Measurements from ENCODE around the gene SORCS2. TPM values are rescaled to one million over a fixed set of nuclear protein-coding genes. Genes with fewer than 3 reads are reported as not detected.
A peak's percentile ranks its signal among the peaks of the same experiment; 100 is the strongest.

SORCS2 gene
- total and polyA plus RNA-seq, 2 of the 8 experiments (the other 6 are each of a cell fraction or from before 2014, with no cell fraction given): 0.36 to 1.8 TPM

- Histone ChIP-seq H3K4me2 (ENCODE audit: insufficient read depth in 1 of 2, low read depth in 2 of 2, low read length in 2 of 2) (no peak overlapping the region), H3K27ac (ENCODE audit: low read depth, low read length) (no peak overlapping the region), H3K23me2 (ENCODE audit: low read depth, low read length) (peaks cover 7% of the 10 kb centered on the region; the same call in 1 of the 2 replicates), H3K18ac (ENCODE audit: extremely low read depth, low read length) (no peak overlapping the region), H3K4me1 (replicated peaks in 1 of 4; ENCODE audit: control insufficient read depth in 3 of 4, insufficient read depth in 4 of 4, low read length in 3 of 4) (peaks cover 0 to 8% (median 6%) of the 10 kb centered on the region in 4 experiments; a peak in 6 of 7 replicates), H3K4ac (replicated peaks; ENCODE audit: insufficient read length, low read depth, low read length) (no peak overlapping the region), H2AK5ac (ENCODE audit: low read depth, low read length) (no peak overlapping the region), H2AFZ (ENCODE audit: low read length) (no peak overlapping the region), H4K91ac (replicated peaks; ENCODE audit: insufficient read length, low read length) (peak overlapping the region; percentile 5), H2BK5ac (ENCODE audit: low read depth, low read length) (no peak overlapping the region), H2BK15ac (ENCODE audit: low read length) (no peak overlapping the region), H3K14ac (ENCODE audit: insufficient read length) (no peak overlapping the region), H3K9me3 (ENCODE audit: insufficient read depth in 2 of 2, low read depth in 1 of 2, low read length in 1 of 2) (peaks cover 7% of the 10 kb centered on the region in 2 experiments; a peak in 3 of 4 replicates), H4K5ac (ENCODE audit: insufficient read length, low read depth, low read length) (no peak overlapping the region), H2BK20ac (ENCODE audit: low read length) (no peak overlapping the region), H3K9ac (replicated peaks in 1 of 4; ENCODE audit: extremely low read depth in 1 of 4, low read depth in 3 of 4, low read length in 3 of 4) (no peak overlapping the region), H3K36me3 (ENCODE audit: control insufficient read depth in 2 of 4, insufficient read depth in 4 of 4, low read length in 3 of 4) (no peaks in the 10 kb centered on the region), H4K8ac (ENCODE audit: extremely low read depth, insufficient read depth, low read length) (no peak overlapping the region), H3K23ac (ENCODE audit: insufficient read length) (no peak overlapping the region), H3K4me3 (ENCODE audit: extremely low read depth in 1 of 4, insufficient read depth in 2 of 4, low read depth in 3 of 4, low read length in 4 of 4) (no peak overlapping the region), H2BK12ac (ENCODE audit: low read depth, low read length) (no peak overlapping the region), H3K56ac (replicated peaks; ENCODE audit: insufficient read length, low read depth, low read length) (no peak overlapping the region), H4K20me1 (replicated peaks in 1 of 2; ENCODE audit: control insufficient read depth in 1 of 2, insufficient read depth in 2 of 2, low read length in 2 of 2) (peaks cover 0 to 2% of the 10 kb centered on the region in 2 experiments), H3K27me3 (replicated peaks in 1 of 4; ENCODE audit: control insufficient read depth in 3 of 4, extremely low read depth in 1 of 4, insufficient read depth in 3 of 4, low read length in 3 of 4) (no peaks in the 10 kb centered on the region), H2BK120ac (replicated peaks; ENCODE audit: low read depth, low read length) (no peak overlapping the region), H3K79me1 (ENCODE audit: low read depth, low read length) (no peaks in the 10 kb centered on the region), H3K79me2 (ENCODE audit: control insufficient read depth in 1 of 2, insufficient read depth in 2 of 2, low read length in 2 of 2) (no peaks in the 10 kb centered on the region)
- 83% methylated on average over 4 of the region's 4 CpGs; no CpG with 5 or more reads in 1 of the 2 experiments for WGBS, 2 experiments (ENCODE audit: extremely low coverage in 1 of 2, insufficient coverage in 1 of 2, insufficient read length in 1 of 2, insufficient replicate concordance in 2 of 2, low coverage in 1 of 2, low lambda C conversion rate in 2 of 2, missing lambda C conversion rate in 1 of 2)
- FAIRE-seq: no peak
- ChIA-PET CTCF (ENCODE audit: partially characterized antibody) (interaction anchor here (1.1 kb wide), 1 partner anchor 18 kb away, joined by 3 read pairs; no protein-coding TSS in a partner anchor), POLR2A (ENCODE audit: partially characterized antibody) (no interaction called here)
- no peak for DNase-seq (ENCODE audit: low read depth in 1 of 2, low spot score in 2 of 2)
- TF ChIP-seq TEAD4 (IDR thresholded peaks at IDR 0.05; ENCODE audit: low read depth, low read length) (no peak), CREB1 (IDR thresholded peaks at IDR 0.05) (no peak), SUZ12 (IDR thresholded peaks at IDR 0.05; ENCODE audit: low read length) (no peak), BCL11A (IDR thresholded peaks at IDR 0.05; ENCODE audit: low read depth in 2 of 2, low read length in 2 of 2) (no peak), RXRA (IDR thresholded peaks at IDR 0.05; ENCODE audit: insufficient read depth, low read depth, low read length) (no peak), HDAC6 (IDR thresholded peaks at IDR 0.05; ENCODE audit: low read depth, low read length) (no peak), TAF7 (optimal IDR thresholded peaks at IDR 0.05; ENCODE audit: borderline replicate concordance, low read depth, low read length) (no peak), SP4 (IDR thresholded peaks at IDR 0.05; ENCODE audit: low read length) (no peak)
- TF ChIP-seq, protein P1, sequence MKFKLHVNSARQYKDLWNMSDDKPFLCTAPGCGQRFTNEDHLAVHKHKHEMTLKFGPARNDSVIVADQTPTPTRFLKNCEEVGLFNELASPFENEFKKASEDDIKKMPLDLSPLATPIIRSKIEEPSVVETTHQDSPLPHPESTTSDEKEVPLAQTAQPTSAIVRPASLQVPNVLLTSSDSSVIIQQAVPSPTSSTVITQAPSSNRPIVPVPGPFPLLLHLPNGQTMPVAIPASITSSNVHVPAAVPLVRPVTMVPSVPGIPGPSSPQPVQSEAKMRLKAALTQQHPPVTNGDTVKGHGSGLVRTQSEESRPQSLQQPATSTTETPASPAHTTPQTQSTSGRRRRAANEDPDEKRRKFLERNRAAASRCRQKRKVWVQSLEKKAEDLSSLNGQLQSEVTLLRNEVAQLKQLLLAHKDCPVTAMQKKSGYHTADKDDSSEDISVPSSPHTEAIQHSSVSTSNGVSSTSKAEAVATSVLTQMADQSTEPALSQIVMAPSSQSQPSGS (IDR thresholded peaks at IDR 0.05; ENCODE audit: low read length): no peak
- TF ChIP-seq, protein P2, sequence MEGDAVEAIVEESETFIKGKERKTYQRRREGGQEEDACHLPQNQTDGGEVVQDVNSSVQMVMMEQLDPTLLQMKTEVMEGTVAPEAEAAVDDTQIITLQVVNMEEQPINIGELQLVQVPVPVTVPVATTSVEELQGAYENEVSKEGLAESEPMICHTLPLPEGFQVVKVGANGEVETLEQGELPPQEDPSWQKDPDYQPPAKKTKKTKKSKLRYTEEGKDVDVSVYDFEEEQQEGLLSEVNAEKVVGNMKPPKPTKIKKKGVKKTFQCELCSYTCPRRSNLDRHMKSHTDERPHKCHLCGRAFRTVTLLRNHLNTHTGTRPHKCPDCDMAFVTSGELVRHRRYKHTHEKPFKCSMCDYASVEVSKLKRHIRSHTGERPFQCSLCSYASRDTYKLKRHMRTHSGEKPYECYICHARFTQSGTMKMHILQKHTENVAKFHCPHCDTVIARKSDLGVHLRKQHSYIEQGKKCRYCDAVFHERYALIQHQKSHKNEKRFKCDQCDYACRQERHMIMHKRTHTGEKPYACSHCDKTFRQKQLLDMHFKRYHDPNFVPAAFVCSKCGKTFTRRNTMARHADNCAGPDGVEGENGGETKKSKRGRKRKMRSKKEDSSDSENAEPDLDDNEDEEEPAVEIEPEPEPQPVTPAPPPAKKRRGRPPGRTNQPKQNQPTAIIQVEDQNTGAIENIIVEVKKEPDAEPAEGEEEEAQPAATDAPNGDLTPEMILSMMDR (IDR thresholded peaks at IDR 0.05; ENCODE audit: control extremely low read depth in 1 of 3, insufficient read depth in 1 of 3, low read depth in 1 of 3, low read length in 3 of 3): no peak
These were observed 276.7 kb downstream of the SORCS2 start for GRCh38 chr4:7469023-7469422.
